Measurements from ENCODE around the gene MPL. TPM values are rescaled to one million over a fixed set of nuclear protein-coding genes. Genes with fewer than 3 reads are reported as not detected.

MPL gene
- not detected for total RNA-seq

GRCh38 chr1:43337588-43337987 lies at the start of gene MPL:
Gene MPL, plus strand, starts transcription at chr1:43337818. Its CDS starts 31 bp downstream, at chr1:43337849.
- H3K27ac Mint-ChIP-seq, result no peak within 1 kb of the TSS
- H3K36me3 Mint-ChIP-seq, result no peaks in the 10 kb centered on the region
- no peak for DNase-seq
- no peak within 1 kb of the TSS for H3K4me3 Mint-ChIP-seq
- H3K9me3 Mint-ChIP-seq, result no peaks in the 10 kb centered on the region
- no peaks in the 10 kb centered on the region for H3K27me3 Mint-ChIP-seq
- H3K4me1 Mint-ChIP-seq, result no peaks in the 10 kb centered on the region

DNA sequence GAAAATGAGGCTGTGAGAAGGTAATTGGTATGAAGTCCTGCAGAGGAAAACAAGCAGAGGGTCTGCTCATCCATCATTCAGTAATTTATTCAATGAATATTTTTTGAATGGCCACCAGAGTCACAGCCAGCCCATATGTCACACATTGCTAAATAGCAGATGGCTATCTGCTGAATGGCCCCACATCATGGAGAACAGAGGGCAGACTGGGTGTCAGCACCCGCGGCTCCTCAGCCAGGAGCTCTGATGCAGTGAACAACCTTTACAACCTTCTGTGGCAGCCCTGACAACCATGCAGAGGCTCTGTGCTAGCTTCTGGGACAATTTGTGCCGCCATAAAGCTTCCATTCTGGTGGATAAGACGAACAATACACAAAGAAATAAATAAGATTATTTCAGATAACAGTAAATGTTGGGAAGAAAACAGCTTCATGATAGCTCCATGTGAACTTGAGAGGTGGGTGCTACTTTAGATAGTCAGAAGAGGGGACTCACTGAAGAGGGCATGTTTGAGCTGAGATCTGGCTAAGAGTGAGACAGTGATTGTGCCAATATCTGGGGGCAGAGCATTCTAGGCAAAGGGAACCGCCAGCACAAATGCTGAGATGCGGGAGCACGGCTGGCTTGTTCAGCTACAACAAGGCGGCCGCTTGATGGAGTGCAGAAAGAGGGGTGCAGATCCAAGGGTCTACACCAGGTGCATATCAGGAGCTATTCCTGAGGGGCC lies 49.4 kb upstream of the MPL start:
- Mint-ChIP-seq H3K36me3 (no peaks in the 10 kb centered on the region), H3K27me3 (peaks cover 9% of the 10 kb centered on the region), H3K27ac (no peak overlapping the region), H3K4me1 (no peaks in the 10 kb centered on the region), H3K4me3 (no peak overlapping the region), H3K9me3 (no peaks in the 10 kb centered on the region)
- DNase-seq, result no peak

GRCh38 chr1:43288785-43289706 lies 48.6 kb upstream of the MPL start:
- H3K27ac Mint-ChIP-seq, result no peak overlapping the region
- no peaks in the 10 kb centered on the region for H3K36me3 Mint-ChIP-seq
- no peak overlapping the region for H3K4me3 Mint-ChIP-seq
- no peaks in the 10 kb centered on the region for H3K9me3 Mint-ChIP-seq
- DNase-seq, result no peak
- H3K4me1 Mint-ChIP-seq, result no peaks in the 10 kb centered on the region
- H3K27me3 Mint-ChIP-seq, result peaks cover 9% of the 10 kb centered on the region

DNA sequence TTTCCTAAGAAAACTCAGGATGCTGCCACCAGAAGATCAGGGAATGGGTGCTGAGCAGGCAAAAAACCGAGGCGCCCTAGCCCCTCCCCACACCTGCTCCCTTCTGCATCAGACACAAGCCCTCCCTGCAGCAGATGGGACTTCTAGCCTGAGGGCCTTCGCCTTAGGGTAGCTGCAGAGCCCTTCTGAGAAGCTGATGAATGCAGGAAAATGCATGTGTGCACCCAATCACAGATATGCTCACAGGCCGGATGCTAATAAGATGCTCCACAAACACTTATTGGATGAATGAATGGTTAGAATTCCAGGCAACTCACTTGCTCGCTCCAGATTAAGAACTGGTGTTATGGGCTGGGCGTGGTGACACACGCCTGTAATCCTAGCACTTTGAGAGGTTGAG lies 45.4 kb upstream of the MPL start:
- H3K27ac Mint-ChIP-seq, result no peak overlapping the region

DNA sequence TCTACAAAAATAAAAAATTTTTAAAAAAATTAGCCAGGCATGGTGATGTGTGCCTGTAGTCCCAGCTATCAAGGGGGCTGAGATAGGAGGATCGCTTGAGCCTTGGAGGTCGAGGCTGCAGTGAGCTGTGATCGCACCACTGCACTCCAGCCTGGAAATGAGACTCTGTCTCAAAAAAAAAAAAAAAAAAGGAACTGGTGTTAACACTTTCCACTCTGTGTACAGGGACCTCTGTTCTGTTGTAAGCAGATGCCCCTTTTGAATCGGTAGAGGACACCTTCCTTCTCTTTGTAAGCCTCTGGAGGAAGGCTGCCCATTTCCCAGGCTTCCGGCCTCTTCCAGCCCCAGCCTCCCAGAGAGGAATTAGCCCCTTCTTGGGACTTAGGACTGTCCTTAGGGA lies 44.9 kb upstream of the MPL start:
- Mint-ChIP-seq H3K27ac (no peak overlapping the region), H3K4me1 (peaks cover 8% of the 10 kb centered on the region), H3K9me3 (no peaks in the 10 kb centered on the region), H3K27me3 (no peaks in the 10 kb centered on the region), H3K36me3 (no peaks in the 10 kb centered on the region), H3K4me3 (no peak overlapping the region)
- no peak for DNase-seq

More for the DNA sequence above, 45.4 kb upstream of the MPL start:
- peaks cover 8% of the 10 kb centered on the region for H3K4me1 Mint-ChIP-seq
- H3K9me3 Mint-ChIP-seq, result no peaks in the 10 kb centered on the region
- peaks cover 3% of the 10 kb centered on the region for H3K27me3 Mint-ChIP-seq
- H3K4me3 Mint-ChIP-seq, result no peak overlapping the region
- no peak for DNase-seq
- H3K36me3 Mint-ChIP-seq, result no peaks in the 10 kb centered on the region

GRCh38 chr1:43293176-43293575 lies 44.4 kb upstream of the MPL start:
- Mint-ChIP-seq H3K9me3 (no peaks in the 10 kb centered on the region), H3K27ac (no peak overlapping the region), H3K36me3 (no peaks in the 10 kb centered on the region), H3K4me1 (peaks cover 8% of the 10 kb centered on the region), H3K4me3 (no peak overlapping the region), H3K27me3 (no peaks in the 10 kb centered on the region)
- DNase-seq, result no peak

GRCh38 chr1:43293896-43294760 lies 43.5 kb upstream of the MPL start:
- Mint-ChIP-seq H3K27ac (no peak overlapping the region), H3K27me3 (no peaks in the 10 kb centered on the region), H3K9me3 (no peaks in the 10 kb centered on the region), H3K4me3 (no peak overlapping the region), H3K4me1 (peaks cover 8% of the 10 kb centered on the region), H3K36me3 (no peaks in the 10 kb centered on the region)
- DNase-seq, result no peak

GRCh38 chr1:43294761-43295160 lies 42.9 kb upstream of the MPL start:
- Mint-ChIP-seq H3K36me3 (no peaks in the 10 kb centered on the region), H3K27ac (no peak overlapping the region), H3K9me3 (no peaks in the 10 kb centered on the region), H3K4me1 (peaks cover 8% of the 10 kb centered on the region), H3K4me3 (no peak overlapping the region), H3K27me3 (no peaks in the 10 kb centered on the region)
- no peak for DNase-seq

DNA sequence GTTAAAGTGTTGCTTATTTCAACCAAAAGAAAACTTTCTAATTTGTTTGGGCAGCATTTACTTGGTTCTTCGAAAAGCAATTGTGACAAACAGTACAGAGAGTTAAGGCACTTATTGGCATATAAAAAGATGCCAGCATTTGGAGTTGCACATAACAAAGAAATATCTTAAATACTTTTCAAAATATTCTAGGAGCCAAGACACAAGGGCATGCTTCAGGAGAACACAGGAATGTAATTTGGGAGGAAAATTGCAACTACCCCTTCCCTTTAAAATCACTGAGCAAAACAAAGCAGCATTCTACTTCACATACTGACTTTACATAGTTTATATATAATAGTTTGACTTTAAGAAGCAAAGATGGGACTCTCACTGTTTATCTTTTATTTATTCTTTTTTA lies 41.4 kb upstream of the MPL start:
- H3K4me3 Mint-ChIP-seq, result no peak overlapping the region
- H3K4me1 Mint-ChIP-seq, result peaks cover 8% of the 10 kb centered on the region
- H3K36me3 Mint-ChIP-seq, result no peaks in the 10 kb centered on the region
- DNase-seq, result no peak
- no peaks in the 10 kb centered on the region for H3K9me3 Mint-ChIP-seq
- H3K27me3 Mint-ChIP-seq, result no peaks in the 10 kb centered on the region
- no peak overlapping the region for H3K27ac Mint-ChIP-seq

DNA sequence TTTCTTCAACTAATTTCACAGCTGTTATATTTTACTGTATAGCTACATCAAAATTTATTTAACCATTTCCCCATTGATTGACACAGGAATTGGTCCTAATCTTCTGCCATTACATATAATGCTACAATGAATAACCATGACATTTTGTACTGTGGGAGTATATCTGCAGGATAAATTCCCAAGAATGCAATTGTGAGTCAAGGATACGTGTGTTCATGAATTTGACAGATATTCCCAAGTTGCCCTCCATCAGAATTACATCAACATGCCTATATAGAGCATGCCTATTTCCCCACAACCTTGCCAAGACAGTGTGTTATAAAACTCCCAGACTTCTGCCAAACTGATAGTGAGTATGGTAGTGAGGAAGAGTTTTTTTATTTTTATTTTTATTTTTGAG lies 39.6 kb upstream of the MPL start:
- Mint-ChIP-seq H3K27ac (no peak overlapping the region), H3K9me3 (no peaks in the 10 kb centered on the region)

GRCh38 chr1:43299101-43299500 lies 38.5 kb upstream of the MPL start:
- peaks cover 8% of the 10 kb centered on the region for H3K4me1 Mint-ChIP-seq
- H3K27me3 Mint-ChIP-seq, result no peaks in the 10 kb centered on the region
- no peak for DNase-seq
- no peak overlapping the region for H3K27ac Mint-ChIP-seq
- H3K36me3 Mint-ChIP-seq, result no peaks in the 10 kb centered on the region
- no peaks in the 10 kb centered on the region for H3K9me3 Mint-ChIP-seq
- H3K4me3 Mint-ChIP-seq, result no peak overlapping the region

More for the DNA sequence above, 39.6 kb upstream of the MPL start:
- H3K4me1 Mint-ChIP-seq, result peaks cover 8% of the 10 kb centered on the region
- H3K36me3 Mint-ChIP-seq, result no peaks in the 10 kb centered on the region
- no peak overlapping the region for H3K4me3 Mint-ChIP-seq
- no peaks in the 10 kb centered on the region for H3K27me3 Mint-ChIP-seq
- DNase-seq, result no peak

DNA sequence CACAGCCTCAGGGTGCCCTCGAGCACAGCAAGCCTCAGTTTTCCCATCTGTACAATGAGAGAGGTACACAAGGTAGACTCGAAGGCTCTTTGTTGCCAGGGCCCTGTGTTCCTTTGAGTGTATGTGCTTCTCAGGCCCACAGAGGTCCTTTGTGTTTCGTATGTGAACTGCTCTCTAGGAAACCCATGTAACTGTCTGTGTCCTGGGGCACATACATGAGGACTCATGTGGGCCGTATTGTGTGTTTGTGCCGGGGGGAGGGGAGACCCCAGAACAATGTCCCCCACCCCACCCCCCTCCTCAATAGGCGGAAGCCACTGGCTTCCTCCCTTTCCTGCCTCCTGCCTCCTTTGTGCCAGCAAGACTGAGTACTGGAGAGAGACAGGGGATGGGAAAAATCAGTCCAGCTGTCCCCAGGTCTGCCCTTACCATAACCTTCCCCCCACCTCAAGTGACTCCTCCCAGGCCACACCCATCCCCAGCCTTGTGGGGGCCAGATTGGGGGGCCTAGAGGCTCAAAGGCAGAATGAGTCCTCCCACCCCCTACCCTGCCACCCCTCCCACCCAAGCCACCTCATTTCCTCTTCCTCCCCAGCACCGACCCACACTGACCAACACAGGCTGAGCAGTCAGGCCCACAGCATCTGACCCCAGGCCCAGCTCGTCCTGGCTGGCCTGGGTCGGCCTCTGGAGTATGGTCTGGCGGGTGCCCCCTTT lies 37.1 kb upstream of the MPL start, which contains the start of gene TIE1:
TIE1 (plus strand) TSS at position 605 of the 717 bp plus-strand sequence; CDS start at position 695, 90 bp downstream.
- DNase-seq, result no peak
- H3K9me3 Mint-ChIP-seq, result no peaks in the 10 kb centered on the region
- no peak within 1 kb of the TSS for H3K4me3 Mint-ChIP-seq
- peaks cover 6% of the 10 kb centered on the region for H3K4me1 Mint-ChIP-seq
- no peaks in the 10 kb centered on the region for H3K27me3 Mint-ChIP-seq
- no peaks in the 10 kb centered on the region for H3K36me3 Mint-ChIP-seq
- no peak within 1 kb of the TSS for H3K27ac Mint-ChIP-seq

DNA sequence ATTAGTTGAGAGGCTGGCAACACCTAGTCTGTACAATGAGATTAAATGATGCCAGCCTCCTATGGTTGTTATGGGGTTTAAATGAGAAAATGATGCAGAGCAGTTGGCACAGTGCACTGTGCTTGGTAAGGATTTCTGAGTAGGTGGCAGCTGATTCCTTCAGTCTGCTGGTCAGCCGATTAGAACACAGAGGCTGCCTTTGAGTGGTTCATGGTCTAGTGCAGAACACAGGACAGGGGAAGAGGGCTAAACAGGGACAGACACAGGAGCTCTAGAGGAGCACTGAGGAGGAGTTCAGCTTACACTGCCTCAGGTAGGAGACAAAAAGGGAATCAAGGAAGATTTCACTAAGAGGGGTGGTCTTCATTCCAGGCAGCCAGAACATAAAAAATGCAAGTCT lies 35.4 kb upstream of the MPL start:
- Mint-ChIP-seq H3K36me3 (no peaks in the 10 kb centered on the region), H3K4me3 (no peak overlapping the region), H3K9me3 (no peaks in the 10 kb centered on the region), H3K4me1 (no peaks in the 10 kb centered on the region), H3K27ac (no peak overlapping the region), H3K27me3 (no peaks in the 10 kb centered on the region)
- DNase-seq, result no peak

GRCh38 chr1:43302721-43303470 lies 34.7 kb upstream of the MPL start:
- H3K9me3 Mint-ChIP-seq, result no peaks in the 10 kb centered on the region

More at GRCh38 chr1:43302721-43303470, 34.7 kb upstream of the MPL start:
- no peak for DNase-seq
- Mint-ChIP-seq H3K36me3 (no peaks in the 10 kb centered on the region), H3K27me3 (no peaks in the 10 kb centered on the region), H3K27ac (no peak overlapping the region), H3K4me3 (no peak overlapping the region), H3K4me1 (no peaks in the 10 kb centered on the region)

Measured in activated naive CD8-positive, alpha-beta T cell treated with anti-CD3 and anti-CD28 coated beads for 36 hours (primary cell).